Panc1 (cell line): ENCODE results near the gene CMIP. TPM values are rescaled to one million over a fixed set of nuclear protein-coding genes. Genes with fewer than 3 reads are reported as not detected.
A peak's percentile ranks its signal among the peaks of the same experiment; 100 is the strongest.

Source experiments
- ATAC-seq: fragments of 200-7000 bp; cut with Tn5 transposase; 2 replicates; pipeline ENCODE4 v1.9.1; 2020; ENCODE audit warnings: mild to moderate bottlenecking, moderate library complexity
- BruUV-seq: library from RNA; stranded (reverse); fragments of 400-500 nt; replicated peaks from 2 replicates; lab custom pipeline; 2021; lab: Mats Ljungman, UMichigan
- CTCF ChIA-PET: fragments of 300-600 bp; sonication (Branson Sonifier 250); formaldehyde crosslinking; loops from one replicate; lab custom pipeline; 2022; ENCODE audit warnings: antibody characterized with exemption; lab: Charles Lee
- POLR2A ChIA-PET: fragments of 300-600 bp; sonication (Branson Sonifier 250); formaldehyde crosslinking; loops from one replicate; lab custom pipeline; 2022; ENCODE audit warnings: antibody characterized with exemption; lab: Charles Lee
- DNase-seq: peaks from one replicate; pipeline ENCODE4 v3.0.0-alpha.2; 2010; ENCODE audit warnings: low read depth, low spot score
- H3K27ac ChIP-seq: 2 replicates; pipeline ENCODE4 v1.5.1; 2011; ENCODE audit warnings: mild to moderate bottlenecking, low read length, inconsistent platforms
- H3K27me3 ChIP-seq: fragments of 200-500 bp; sonication (Bioruptor generic); 2 replicates; pipeline ENCODE4 v1.6.0; 2014; ENCODE audit warnings: low read length, inconsistent platforms; ENCODE audit not compliant: control insufficient read depth, insufficient read depth
- H3K36me3 ChIP-seq: fragments of 200-500 bp; sonication (Bioruptor generic); 2 replicates; pipeline ENCODE4 v1.5.1; 2014; ENCODE audit warnings: inconsistent platforms, mild to moderate bottlenecking, low read length, moderate library complexity; ENCODE audit not compliant: control insufficient read depth, insufficient read depth
- H3K4me1 ChIP-seq: 2 replicates; pipeline ENCODE4 v1.5.1; 2011; ENCODE audit warnings: inconsistent platforms, mild to moderate bottlenecking, low read length, moderate library complexity; ENCODE audit not compliant: control insufficient read depth, insufficient read depth
- H3K4me3 ChIP-seq, 2 experiments: 2 replicates each; pipeline ENCODE4 v1.5.1; 2011 to 2012; ENCODE audit warnings: low read depth in 2 of 2, low read length in 2 of 2, mild to moderate bottlenecking in 2 of 2, inconsistent platforms in 1 of 2, moderate library complexity in 1 of 2
- H3K9me3 ChIP-seq: fragments of 200-500 bp; sonication (Bioruptor generic); 2 replicates; pipeline ENCODE4 v1.5.1; 2014; ENCODE audit warnings: low read depth, mild to moderate bottlenecking, inconsistent platforms, low read length, moderate library complexity; ENCODE audit not compliant: control insufficient read depth, insufficient read depth
- POLR2AphosphoS5 ChIP-seq: IDR thresholded peaks from 2 replicates; pipeline ENCODE4 v1.6.1; 2012; ENCODE audit warnings: mild to moderate bottlenecking, low read depth, low read length, moderate library complexity
- SIN3A ChIP-seq: IDR thresholded peaks from 2 replicates; pipeline ENCODE4 v1.6.1; 2012; ENCODE audit warnings: low read depth, mild to moderate bottlenecking, low read length, moderate library complexity, borderline replicate concordance; ENCODE audit not compliant: insufficient read depth
- TCF7L2 ChIP-seq: IDR thresholded peaks from 2 replicates; pipeline ENCODE4 v1.6.1; 2011; ENCODE audit warnings: mild to moderate bottlenecking, low read depth, low read length, inconsistent platforms
- in situ Hi-C: cut with HindIII; loops from 2 replicates; pipeline ENCODE4 v1.10.0; 2016; ENCODE audit warnings: low sequenced_read_pairs, low pct_unique_long_range_greater_than_20kb
- intact Hi-C: fragments of 100-400 bp; cut with micrococcal nuclease; formaldehyde crosslinking; loops from one replicate; pipeline ENCODE4 v1.10.0; 2022; ENCODE audit not compliant: unreplicated experiment
- total RNA-seq: library from RNA; stranded (reverse); gene quantifications from one replicate; pipeline ENCODE4 v1.2.1, GENCODE V29; 2021; ENCODE audit not compliant: unreplicated experiment
- TF ChIP-seq, protein P1 (sequence below), 2 experiments: IDR thresholded peaks; 2 replicates each; pipeline ENCODE4 v1.6.1; 2011 to 2012; ENCODE audit warnings: low read depth in 2 of 2, control low read depth in 1 of 2, low read length in 1 of 2, mild to moderate bottlenecking in 1 of 2, moderate library complexity in 1 of 2; ENCODE audit not compliant: insufficient read depth in 1 of 2
- TF ChIP-seq, protein P2 (sequence below): fragments of 450-650 bp; IDR thresholded peaks from 2 replicates; pipeline ENCODE4 v1.5.1; 2017; ENCODE audit warnings: mild to moderate bottlenecking

CMIP gene
- total RNA-seq, 1 experiment from 2014 or later: 49.7 TPM

DNA sequence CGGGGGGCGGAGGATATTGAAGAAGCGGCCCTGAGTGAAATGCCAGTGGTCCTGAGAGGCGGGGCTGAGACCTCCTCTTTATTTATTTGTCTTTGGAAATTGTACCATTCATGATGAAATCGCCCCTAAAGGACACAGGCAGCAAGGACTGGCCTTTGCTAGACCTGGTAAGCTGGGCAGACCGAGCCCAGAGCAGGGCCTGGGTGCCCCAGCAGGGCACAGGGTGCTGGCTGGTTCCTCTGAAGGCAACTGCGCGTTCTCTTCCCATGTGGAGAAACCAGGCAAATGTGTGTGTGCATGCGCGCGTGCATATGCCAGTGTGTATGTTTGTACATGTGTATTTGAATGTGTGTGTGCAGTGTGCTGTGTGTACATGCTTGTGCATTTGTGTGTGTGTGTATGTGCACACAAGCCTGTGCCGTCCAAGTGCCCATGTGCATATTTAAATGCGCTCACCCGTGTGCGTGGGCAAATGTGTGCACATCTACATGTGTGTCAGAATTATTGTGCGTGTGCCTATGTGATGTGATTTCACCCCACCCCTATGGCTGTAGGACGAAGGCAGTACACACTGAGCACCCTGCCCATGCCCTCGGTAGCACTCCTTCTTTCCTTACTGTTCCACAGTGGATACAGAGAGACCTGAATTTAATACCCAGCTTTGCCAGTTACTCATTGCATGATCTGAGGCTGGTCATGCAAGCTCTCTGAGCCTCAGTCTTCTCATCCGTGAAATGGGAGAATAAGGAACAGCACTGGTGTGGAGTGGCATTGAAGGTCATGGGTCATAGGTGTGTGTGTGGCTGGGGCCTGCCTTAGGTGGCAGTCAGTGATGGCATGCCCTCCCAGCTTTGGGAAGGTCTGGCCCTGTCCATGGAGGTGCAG, 105.2 kb downstream of the CMIP start:
- no peaks in the 10 kb centered on the region for H3K27me3 ChIP-seq
- no peak for ATAC-seq
- peaks cover 29% of the 10 kb centered on the region for H3K4me1 ChIP-seq
- H3K27ac ChIP-seq: 0 out of 2 replicates have a peak overlapping the region, but pooled peaks have one; percentile 44
- in situ Hi-C loops: no loop called here
- H3K4me3 ChIP-seq: no peak overlapping the region
- TF ChIP-seq, protein P1, sequence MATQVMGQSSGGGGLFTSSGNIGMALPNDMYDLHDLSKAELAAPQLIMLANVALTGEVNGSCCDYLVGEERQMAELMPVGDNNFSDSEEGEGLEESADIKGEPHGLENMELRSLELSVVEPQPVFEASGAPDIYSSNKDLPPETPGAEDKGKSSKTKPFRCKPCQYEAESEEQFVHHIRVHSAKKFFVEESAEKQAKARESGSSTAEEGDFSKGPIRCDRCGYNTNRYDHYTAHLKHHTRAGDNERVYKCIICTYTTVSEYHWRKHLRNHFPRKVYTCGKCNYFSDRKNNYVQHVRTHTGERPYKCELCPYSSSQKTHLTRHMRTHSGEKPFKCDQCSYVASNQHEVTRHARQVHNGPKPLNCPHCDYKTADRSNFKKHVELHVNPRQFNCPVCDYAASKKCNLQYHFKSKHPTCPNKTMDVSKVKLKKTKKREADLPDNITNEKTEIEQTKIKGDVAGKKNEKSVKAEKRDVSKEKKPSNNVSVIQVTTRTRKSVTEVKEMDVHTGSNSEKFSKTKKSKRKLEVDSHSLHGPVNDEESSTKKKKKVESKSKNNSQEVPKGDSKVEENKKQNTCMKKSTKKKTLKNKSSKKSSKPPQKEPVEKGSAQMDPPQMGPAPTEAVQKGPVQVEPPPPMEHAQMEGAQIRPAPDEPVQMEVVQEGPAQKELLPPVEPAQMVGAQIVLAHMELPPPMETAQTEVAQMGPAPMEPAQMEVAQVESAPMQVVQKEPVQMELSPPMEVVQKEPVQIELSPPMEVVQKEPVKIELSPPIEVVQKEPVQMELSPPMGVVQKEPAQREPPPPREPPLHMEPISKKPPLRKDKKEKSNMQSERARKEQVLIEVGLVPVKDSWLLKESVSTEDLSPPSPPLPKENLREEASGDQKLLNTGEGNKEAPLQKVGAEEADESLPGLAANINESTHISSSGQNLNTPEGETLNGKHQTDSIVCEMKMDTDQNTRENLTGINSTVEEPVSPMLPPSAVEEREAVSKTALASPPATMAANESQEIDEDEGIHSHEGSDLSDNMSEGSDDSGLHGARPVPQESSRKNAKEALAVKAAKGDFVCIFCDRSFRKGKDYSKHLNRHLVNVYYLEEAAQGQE (IDR thresholded peaks at IDR 0.05; ENCODE audit: insufficient read depth in 1 of 2, low read depth in 2 of 2, low read length in 1 of 2): no peak
- DNase-seq: no peak
- H3K9me3 ChIP-seq: no peaks in the 10 kb centered on the region
- H3K36me3 ChIP-seq: no peaks in the 10 kb centered on the region
- CTCF ChIA-PET: no interaction called here
- POLR2A ChIA-PET: no interaction called here
- no TSS peak for BruUV-seq
- intact Hi-C loops: no loop called here

DNA sequence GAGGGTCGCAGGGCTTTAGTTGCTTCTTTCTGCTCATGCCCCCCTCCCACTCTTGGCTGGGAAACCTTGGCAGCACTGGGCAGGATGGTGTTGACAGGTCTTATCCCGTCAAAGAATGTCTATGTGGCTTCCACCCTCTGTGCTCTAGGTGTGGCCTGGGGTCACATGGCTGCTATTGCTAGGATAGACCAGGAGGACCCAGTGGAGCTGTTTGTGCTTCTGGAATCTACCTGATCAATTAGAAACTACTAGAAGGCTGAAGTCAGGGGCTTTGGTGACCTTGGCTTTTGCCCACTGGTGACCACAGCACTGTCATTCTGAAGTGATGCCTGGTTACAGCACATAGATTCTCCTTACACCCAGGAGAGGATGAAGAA, 105.8 kb downstream of the CMIP start:
- Histone ChIP-seq H3K27ac (no peak overlapping the region), H3K27me3 (no peaks in the 10 kb centered on the region), H3K4me3 (no peak overlapping the region), H3K9me3 (no peaks in the 10 kb centered on the region), H3K4me1 (peaks cover 29% of the 10 kb centered on the region), H3K36me3 (no peaks in the 10 kb centered on the region)
- DNase-seq: no peak
- in situ Hi-C loops: no loop called here
- ChIA-PET POLR2A (no interaction called here), CTCF (no interaction called here)
- intact Hi-C loops: no loop called here
- BruUV-seq: no TSS peak
- no peak for ATAC-seq
- no peak for TF ChIP-seq TCF7L2
- TF ChIP-seq, protein P1 (IDR thresholded peaks at IDR 0.05; ENCODE audit: insufficient read depth in 1 of 2, low read depth in 2 of 2, low read length in 1 of 2): no peak
- no peak for TF ChIP-seq SIN3A
- TF ChIP-seq, protein P2, sequence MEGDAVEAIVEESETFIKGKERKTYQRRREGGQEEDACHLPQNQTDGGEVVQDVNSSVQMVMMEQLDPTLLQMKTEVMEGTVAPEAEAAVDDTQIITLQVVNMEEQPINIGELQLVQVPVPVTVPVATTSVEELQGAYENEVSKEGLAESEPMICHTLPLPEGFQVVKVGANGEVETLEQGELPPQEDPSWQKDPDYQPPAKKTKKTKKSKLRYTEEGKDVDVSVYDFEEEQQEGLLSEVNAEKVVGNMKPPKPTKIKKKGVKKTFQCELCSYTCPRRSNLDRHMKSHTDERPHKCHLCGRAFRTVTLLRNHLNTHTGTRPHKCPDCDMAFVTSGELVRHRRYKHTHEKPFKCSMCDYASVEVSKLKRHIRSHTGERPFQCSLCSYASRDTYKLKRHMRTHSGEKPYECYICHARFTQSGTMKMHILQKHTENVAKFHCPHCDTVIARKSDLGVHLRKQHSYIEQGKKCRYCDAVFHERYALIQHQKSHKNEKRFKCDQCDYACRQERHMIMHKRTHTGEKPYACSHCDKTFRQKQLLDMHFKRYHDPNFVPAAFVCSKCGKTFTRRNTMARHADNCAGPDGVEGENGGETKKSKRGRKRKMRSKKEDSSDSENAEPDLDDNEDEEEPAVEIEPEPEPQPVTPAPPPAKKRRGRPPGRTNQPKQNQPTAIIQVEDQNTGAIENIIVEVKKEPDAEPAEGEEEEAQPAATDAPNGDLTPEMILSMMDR: no peak
- TF ChIP-seq POLR2AphosphoS5: no peak
